SK-N-SH treated with all-trans-retinoic acid at 6 μM for 48 hours (cell line): Measurements from ENCODE around the gene CNTLN.

Experiments
- ATAC-seq: fragments of 200-7000 bp; cut with Tn5 transposase; 3 replicates; pipeline ENCODE4 v1.9.1; 2020; ENCODE audit warnings: mild to moderate bottlenecking, moderate library complexity
- ARNTL ChIP-seq: fragments of 450-650 bp; formaldehyde crosslinking; IDR thresholded peaks from 2 replicates; pipeline ENCODE4 v1.5.0; 2020; ENCODE audit warnings: low read depth, mild to moderate bottlenecking, moderate library complexity, borderline replicate concordance
- BACH2 ChIP-seq: fragments of 250-450 bp; sonication (Bioruptor Pico); IDR thresholded peaks from 2 replicates; pipeline ENCODE4 v1.9.0; 2021; ENCODE audit warnings: mild to moderate bottlenecking, borderline replicate concordance
- CREB5 ChIP-seq: fragments of 250-450 bp; sonication (Bioruptor Pico); IDR thresholded peaks from 2 replicates; pipeline ENCODE4 v1.5.1; 2020; ENCODE audit warnings: low read depth, mild to moderate bottlenecking, moderate library complexity
- CSDC2 ChIP-seq: fragments of 250-450 bp; sonication (Bioruptor Pico); IDR thresholded peaks from 2 replicates; pipeline ENCODE4 v1.5.0; 2020; ENCODE audit warnings: mild to moderate bottlenecking, moderate library complexity
- ESRRG ChIP-seq: fragments of 250-450 bp; sonication (Bioruptor Pico); IDR thresholded peaks from 2 replicates; pipeline ENCODE4 v1.6.1; 2021; ENCODE audit warnings: mild to moderate bottlenecking
- GLIS3 ChIP-seq: fragments of 250-450 bp; sonication (Bioruptor Pico); IDR thresholded peaks from 2 replicates; pipeline ENCODE4 v1.5.0; 2020; ENCODE audit warnings: mild to moderate bottlenecking, moderate library complexity
- ISL1 ChIP-seq: fragments of 250-450 bp; sonication (Bioruptor Pico); IDR thresholded peaks from 2 replicates; pipeline ENCODE4 v2.1.2; 2022; ENCODE audit warnings: mild to moderate bottlenecking, moderate library complexity
- PATZ1 ChIP-seq: fragments of 250-450 bp; sonication (Bioruptor Pico); IDR thresholded peaks from 2 replicates; pipeline ENCODE4 v1.8.0; 2020; ENCODE audit warnings: mild to moderate bottlenecking, moderate library complexity, borderline replicate concordance
- POU6F1 ChIP-seq: fragments of 250-450 bp; sonication (Bioruptor Pico); IDR thresholded peaks from 2 replicates; pipeline ENCODE4 v1.8.0; 2021; ENCODE audit warnings: low read depth, mild to moderate bottlenecking, moderate library complexity, borderline replicate concordance
- PPARA ChIP-seq: fragments of 250-450 bp; sonication (Bioruptor Pico); IDR thresholded peaks from 2 replicates; pipeline ENCODE4 v1.5.0; 2020; ENCODE audit warnings: mild to moderate bottlenecking, borderline replicate concordance
- SNAI2 ChIP-seq: fragments of 250-450 bp; sonication (Bioruptor Pico); IDR thresholded peaks from 2 replicates; pipeline ENCODE4 v1.5.0; 2020; ENCODE audit warnings: mild to moderate bottlenecking, moderate library complexity
- TCF4 ChIP-seq: fragments of 250-450 bp; sonication (Bioruptor Pico); IDR thresholded peaks from 2 replicates; pipeline ENCODE4 v1.8.0; 2021; ENCODE audit warnings: mild to moderate bottlenecking, moderate library complexity, borderline replicate concordance
- ZFP30 ChIP-seq: fragments of 450-650 bp; formaldehyde crosslinking; IDR thresholded peaks from 2 replicates; pipeline ENCODE4 v1.5.0; 2022; ENCODE audit warnings: mild to moderate bottlenecking, moderate library complexity
- ZNF565 ChIP-seq: fragments of 450-650 bp; formaldehyde crosslinking; conservative IDR thresholded peaks from 2 replicates; pipeline ENCODE4 v1.5.0; 2020; ENCODE audit warnings: low read depth, mild to moderate bottlenecking, moderate library complexity
- ZNF70 ChIP-seq: fragments of 450-650 bp; formaldehyde crosslinking; IDR thresholded peaks from 2 replicates; pipeline ENCODE4 v1.5.0; 2020; ENCODE audit warnings: mild to moderate bottlenecking, moderate library complexity
- ZNF8 ChIP-seq: fragments of 450-650 bp; formaldehyde crosslinking; IDR thresholded peaks from 2 replicates; pipeline ENCODE4 v1.5.0; 2020; ENCODE audit warnings: mild to moderate bottlenecking, moderate library complexity
- TF ChIP-seq, protein P1 (sequence below): fragments of 250-450 bp; sonication (Bioruptor Pico); IDR thresholded peaks from 2 replicates; pipeline ENCODE4 v1.5.1; 2021; ENCODE audit warnings: mild to moderate bottlenecking, moderate library complexity

CNTLN gene

DNA sequence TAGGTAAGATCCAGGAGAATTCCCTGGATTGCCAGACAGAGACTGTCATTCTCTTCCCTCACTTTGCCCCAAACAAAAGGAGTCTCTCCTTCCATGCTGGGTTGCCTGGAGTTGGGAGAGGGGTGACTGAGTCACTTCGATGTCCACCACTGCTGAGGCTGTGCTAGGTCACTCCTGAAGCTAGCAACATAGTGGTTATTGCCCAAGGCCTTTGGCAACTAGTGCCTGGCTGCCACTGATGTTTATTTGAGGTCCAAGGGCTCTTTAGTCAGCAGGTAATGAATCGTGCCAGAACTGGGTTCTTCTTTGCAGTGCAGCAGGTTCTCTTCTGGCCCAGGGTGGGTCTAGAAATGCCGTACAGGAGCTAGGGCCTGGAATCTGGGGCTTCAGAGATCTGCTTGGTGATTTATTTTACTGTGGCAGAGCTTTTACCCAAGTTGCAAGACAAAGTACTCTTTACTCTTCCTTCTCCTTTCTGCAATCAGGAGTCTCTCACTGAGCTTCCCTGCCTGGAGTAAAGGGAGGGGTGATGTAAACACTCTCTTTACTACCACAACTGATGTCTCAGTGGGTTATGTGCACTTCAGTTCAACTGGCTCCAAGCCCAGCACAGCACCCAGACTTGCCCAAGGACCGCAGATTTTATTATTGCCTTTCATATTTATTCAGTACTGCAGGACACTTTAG is 288.3 kb downstream of the CNTLN start:
- ATAC-seq, result no peak
- TF ChIP-seq ISL1 (CRISPR knock-in tag), result no peak
- TF ChIP-seq ESRRG (CRISPR knock-in tag), result no peak
- TF ChIP-seq BACH2 (CRISPR knock-in tag), result no peak
- no peak for TF ChIP-seq GLIS3 (CRISPR knock-in tag)

GRCh38 chr9:17423681-17424011 is 288.8 kb downstream of the CNTLN start:
- no peak for ATAC-seq
- TF ChIP-seq TCF4 (CRISPR knock-in tag) (no peak), POU6F1 (no peak)
- TF ChIP-seq, protein P1, sequence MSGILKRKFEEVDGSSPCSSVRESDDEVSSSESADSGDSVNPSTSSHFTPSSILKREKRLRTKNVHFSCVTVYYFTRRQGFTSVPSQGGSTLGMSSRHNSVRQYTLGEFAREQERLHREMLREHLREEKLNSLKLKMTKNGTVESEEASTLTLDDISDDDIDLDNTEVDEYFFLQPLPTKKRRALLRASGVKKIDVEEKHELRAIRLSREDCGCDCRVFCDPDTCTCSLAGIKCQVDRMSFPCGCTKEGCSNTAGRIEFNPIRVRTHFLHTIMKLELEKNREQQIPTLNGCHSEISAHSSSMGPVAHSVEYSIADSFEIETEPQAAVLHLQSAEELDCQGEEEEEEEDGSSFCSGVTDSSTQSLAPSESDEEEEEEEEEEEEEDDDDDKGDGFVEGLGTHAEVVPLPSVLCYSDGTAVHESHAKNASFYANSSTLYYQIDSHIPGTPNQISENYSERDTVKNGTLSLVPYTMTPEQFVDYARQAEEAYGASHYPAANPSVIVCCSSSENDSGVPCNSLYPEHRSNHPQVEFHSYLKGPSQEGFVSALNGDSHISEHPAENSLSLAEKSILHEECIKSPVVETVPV, result no peak

GRCh38 chr9:17425384-17425783 is 290.5 kb downstream of the CNTLN start:
- ATAC-seq, result no peak
- TF ChIP-seq BACH2 (CRISPR knock-in tag) (no peak), ZFP30 (CRISPR knock-in tag) (no peak), ZNF565 (no peak), TCF4 (CRISPR knock-in tag) (no peak)
- TF ChIP-seq, all 23 proteins: peak for 0

GRCh38 chr9:17433526-17433925 is 298.7 kb downstream of the CNTLN start:
- ATAC-seq, result no peak
- TF ChIP-seq CSDC2 (no peak), POU6F1 (no peak), SNAI2 (CRISPR knock-in tag) (no peak), BACH2 (CRISPR knock-in tag) (no peak), ZNF8 (CRISPR knock-in tag) (no peak), TCF4 (CRISPR knock-in tag) (no peak), ZNF70 (no peak), CREB5 (no peak), ZFP30 (CRISPR knock-in tag) (no peak), PPARA (CRISPR knock-in tag) (no peak), ARNTL (CRISPR knock-in tag) (no peak)

GRCh38 chr9:17436854-17437253 is 302.0 kb downstream of the CNTLN start:
- no peak for ATAC-seq
- TF ChIP-seq ZNF70 (no peak), ESRRG (CRISPR knock-in tag) (no peak), ZNF8 (CRISPR knock-in tag) (no peak), PATZ1 (no peak), ZFP30 (CRISPR knock-in tag) (no peak), TCF4 (CRISPR knock-in tag) (no peak)
